GM12801 (cell line): Measurements from ENCODE around the gene CACNG7.

ENCODE experiments used
- TF ChIP-seq, protein P1 (sequence below): IDR thresholded peaks from one replicate; pipeline ENCODE4 v1.5.1; 2011; ENCODE audit warnings: control low read depth; ENCODE audit not compliant: insufficient read length; ENCODE audit errors: extremely low read depth

CACNG7 gene, protein sequence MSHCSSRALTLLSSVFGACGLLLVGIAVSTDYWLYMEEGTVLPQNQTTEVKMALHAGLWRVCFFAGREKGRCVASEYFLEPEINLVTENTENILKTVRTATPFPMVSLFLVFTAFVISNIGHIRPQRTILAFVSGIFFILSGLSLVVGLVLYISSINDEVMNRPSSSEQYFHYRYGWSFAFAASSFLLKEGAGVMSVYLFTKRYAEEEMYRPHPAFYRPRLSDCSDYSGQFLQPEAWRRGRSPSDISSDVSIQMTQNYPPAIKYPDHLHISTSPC

GRCh38 chr19:53908935-53909415, at the start of gene CACNG7:
Gene CACNG7, plus strand, starts transcription at chr19:53909278. Its CDS starts 3,554 bp downstream, at chr19:53912832.
- TF ChIP-seq, protein P1, sequence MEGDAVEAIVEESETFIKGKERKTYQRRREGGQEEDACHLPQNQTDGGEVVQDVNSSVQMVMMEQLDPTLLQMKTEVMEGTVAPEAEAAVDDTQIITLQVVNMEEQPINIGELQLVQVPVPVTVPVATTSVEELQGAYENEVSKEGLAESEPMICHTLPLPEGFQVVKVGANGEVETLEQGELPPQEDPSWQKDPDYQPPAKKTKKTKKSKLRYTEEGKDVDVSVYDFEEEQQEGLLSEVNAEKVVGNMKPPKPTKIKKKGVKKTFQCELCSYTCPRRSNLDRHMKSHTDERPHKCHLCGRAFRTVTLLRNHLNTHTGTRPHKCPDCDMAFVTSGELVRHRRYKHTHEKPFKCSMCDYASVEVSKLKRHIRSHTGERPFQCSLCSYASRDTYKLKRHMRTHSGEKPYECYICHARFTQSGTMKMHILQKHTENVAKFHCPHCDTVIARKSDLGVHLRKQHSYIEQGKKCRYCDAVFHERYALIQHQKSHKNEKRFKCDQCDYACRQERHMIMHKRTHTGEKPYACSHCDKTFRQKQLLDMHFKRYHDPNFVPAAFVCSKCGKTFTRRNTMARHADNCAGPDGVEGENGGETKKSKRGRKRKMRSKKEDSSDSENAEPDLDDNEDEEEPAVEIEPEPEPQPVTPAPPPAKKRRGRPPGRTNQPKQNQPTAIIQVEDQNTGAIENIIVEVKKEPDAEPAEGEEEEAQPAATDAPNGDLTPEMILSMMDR: no peak

GRCh38 chr19:53864308-53864836, 44.7 kb upstream of the CACNG7 start:
- TF ChIP-seq, protein P1: no peak

DNA sequence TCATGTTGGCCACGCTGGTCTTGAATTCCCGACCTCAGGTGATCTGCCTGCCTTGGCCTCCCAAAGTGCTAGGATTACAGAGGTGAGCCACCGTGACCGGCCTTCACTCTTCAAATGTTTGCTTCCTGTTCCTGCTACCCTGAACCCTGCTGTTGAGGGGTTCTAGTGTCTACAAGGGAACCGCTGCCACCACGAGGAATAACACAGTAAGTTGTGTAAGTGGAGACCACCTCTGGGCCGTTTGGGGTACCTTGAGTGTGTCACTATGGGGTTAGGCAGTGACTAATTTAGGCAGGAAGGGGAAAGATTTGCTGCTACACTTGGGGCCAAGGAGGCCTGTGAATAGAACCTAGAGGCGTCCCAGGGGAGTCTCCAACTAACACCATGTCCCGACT, 43.6 kb upstream of the CACNG7 start:
- TF ChIP-seq, protein P1: no peak

DNA sequence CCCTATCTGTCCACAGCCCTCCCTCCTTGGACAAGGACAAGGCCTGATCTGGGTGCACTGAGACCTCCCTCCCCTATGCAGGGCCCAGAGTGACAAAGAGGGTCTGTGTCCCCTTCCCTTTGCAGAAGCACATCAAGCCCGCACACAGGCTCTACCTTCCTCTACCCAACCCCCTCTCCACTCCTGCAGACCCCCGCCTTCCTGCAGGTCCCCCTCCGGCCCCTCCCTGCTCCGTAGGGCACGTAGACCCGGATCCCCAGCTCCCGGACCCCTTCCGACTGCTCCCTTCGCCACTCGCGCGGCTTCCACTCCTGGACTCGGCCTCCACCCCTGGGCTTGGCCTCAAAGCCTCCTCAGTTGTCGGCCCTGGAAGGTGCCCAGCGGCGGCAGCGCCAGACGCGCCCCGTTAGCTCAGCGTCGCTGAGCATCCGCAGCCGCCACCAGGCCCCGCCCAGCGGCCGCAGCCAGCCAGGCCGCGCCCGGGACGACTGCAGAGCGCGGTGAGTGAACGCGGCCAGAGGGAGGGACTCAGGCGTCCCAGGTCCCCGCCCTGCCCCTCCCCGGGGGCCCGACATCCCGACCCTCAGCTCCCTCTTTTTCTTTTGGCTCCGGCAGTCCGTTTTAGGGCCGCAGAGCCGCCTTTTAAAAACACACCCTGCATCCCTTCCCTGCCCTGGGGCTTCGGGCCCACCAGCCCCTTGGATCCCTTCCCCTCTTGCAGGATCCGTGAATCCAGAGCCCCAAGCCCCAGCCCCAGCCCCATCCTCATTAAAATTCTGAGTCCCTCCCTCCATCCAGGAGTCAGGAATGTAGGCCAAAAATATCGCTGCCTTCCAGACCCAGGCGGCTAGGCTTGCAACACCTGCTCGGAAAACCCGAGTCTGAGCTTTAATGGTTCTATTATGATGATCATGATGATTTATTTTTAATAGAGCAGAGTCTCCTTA, 42.9 kb upstream of the CACNG7 start:
- TF ChIP-seq, protein P1: no peak

GRCh38 chr19:53866865-53867224, 42.2 kb upstream of the CACNG7 start:
- TF ChIP-seq, protein P1: no peak

GRCh38 chr19:53867225-53868090, 41.6 kb upstream of the CACNG7 start, which contains the start of gene MYADM:
Gene MYADM, plus strand, starts transcription at chr19:53867883. Its CDS starts 5,647 bp downstream, at chr19:53873530.
- TF ChIP-seq, protein P1: no peak
